HT1080 (cell line): ENCODE results near the gene MAML3. TPM values are rescaled to one million over a fixed set of nuclear protein-coding genes. Genes with fewer than 3 reads are reported as not detected.

ENCODE experiments used
- DNase-seq: peaks from one replicate; pipeline ENCODE4 v3.0.0-alpha.2; 2015; ENCODE audit warnings: low read depth
- total RNA-seq: library from RNA; depleted of rRNA; stranded (reverse); fragments of >200 nt; shearing (Covaris generic); gene quantifications from 2 replicates; pipeline ENCODE4 v1.2.3, GENCODE V29; 2014

Gene MAML3
- total RNA-seq, 1 experiment from 2014 or later = 11.4 TPM

GRCh38 chr4:140127422-140127821 is 26.6 kb downstream of the MAML3 start:
- DNase-seq = no peak

- no peak for DNase-seq
Observed at GRCh38 chr4:140126261-140126660, 27.7 kb downstream of the MAML3 start.

DNA sequence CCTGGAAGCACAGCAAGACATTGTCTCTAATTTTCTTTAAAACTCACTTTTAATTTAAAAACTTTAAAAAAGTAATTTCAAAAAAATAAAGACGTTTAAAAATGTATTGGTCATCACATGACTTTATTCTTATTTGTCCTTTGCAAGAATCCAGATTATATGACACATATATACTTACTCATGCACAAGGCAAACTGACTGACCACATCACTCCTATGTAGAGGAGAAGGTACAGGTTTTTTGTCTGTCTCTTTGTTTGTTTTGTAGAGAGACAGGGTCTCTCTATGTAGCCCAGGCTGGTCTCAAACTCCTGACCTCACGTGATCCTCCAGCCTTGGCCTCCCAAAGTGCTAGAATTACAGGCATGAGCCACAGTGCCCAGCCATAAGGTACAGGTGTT is 28.6 kb downstream of the MAML3 start:
- DNase-seq = peak; percentile 26

- no peak for DNase-seq
Observed at GRCh38 chr4:140123666-140124377, 30.2 kb downstream of the MAML3 start.

- no peak for DNase-seq
Observed at GRCh38 chr4:140122891-140123290, 31.1 kb downstream of the MAML3 start.

DNA sequence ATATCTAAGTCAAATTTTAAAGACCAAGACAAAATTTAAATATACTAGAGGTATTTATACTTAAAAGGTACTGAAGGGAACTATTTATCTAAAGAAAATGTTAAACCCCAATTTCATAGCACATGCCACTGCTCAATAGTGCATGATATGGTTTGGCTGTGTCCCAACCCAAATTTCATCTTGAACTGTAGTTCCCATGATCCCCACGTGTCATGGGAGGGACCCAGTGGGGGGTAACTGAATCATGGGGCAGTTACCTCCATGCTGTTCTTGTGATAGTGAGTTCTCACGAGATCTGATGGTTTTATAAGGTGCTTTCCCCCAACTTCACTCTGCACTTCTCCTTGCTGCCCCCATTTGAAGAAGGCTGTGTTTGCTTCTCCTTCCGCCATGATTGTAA is 32.3 kb downstream of the MAML3 start:
- no peak for DNase-seq

DNA sequence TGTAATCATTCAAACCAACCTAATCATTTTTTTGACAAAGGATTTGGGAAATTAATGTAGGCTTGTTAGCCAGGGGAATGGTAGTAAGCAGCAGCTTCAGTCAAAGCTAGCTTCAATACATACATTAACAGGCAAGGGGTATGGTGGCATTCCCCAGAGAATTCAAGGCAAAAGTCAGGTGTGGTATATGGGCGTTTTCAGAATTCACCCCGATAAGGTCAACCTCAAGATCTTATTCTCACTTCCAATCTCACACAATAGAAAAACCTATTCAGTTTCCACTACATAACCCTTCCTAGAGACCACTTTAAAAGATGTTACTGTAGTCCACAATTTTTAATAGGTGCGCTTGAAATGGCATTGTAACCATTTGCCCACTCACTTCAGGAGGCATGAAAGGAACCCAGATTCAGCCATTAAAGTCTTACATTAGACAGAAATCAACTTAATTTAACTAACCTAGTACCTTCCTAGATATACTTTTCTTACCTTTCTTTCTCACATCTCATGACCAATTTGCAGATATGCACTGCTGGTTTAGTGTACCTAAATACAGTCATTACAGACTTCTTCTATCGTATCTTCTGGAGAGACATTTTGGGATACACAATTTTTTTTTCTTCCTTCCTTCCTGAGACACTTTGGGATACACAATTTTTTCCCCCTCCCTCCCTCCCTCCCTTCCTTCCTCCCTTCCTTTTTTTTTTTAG is 34.9 kb downstream of the MAML3 start:
- DNase-seq = no peak

DNA sequence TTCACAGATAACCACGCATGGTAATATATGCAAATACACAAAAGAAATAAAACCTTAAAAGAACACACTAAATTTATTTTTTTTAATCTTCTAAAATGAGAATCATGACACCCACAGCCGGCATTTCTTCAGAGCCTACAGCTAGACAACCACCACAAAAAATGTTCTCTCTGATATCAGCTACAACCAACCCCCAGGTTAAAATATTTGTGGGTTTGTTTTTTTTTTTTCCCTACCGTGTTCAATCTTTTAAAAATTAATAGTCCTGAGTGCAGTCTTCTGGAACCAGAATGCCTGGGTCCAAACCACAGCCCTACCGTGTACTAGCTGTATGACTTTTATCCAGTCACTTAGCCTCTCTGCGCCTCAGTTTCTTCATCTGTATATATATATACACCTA is 36.0 kb downstream of the MAML3 start:
- no peak for DNase-seq

DNA sequence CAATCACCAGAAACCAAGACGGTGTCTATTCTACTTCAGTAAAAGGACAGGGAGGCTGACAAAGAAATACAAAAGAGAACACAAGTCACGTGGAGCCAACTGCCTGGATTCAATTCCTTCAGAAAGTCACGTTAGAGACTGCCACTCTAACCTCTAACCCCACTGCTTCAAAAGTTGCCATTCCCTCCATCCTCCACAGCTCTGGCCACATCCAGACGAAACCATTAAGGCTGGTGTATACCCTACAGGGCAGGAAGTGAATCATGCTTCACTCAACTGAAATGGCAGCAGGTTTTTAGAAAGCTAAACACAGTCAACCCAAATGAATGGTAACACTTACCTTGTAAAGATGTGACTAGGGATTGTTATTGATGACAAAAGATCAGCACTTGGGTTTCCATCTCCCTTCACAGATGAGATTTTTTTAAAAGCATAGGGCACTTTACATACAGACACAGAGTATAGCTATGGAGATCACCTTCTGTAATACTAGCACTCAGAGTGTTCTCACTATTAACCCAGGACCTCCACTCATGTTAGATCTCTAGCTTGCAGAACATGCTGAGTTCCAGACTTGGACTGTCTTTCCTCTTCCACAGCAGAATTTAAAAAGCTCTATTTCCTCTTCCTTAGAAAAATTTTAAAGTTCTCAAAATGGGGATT is 37.4 kb downstream of the MAML3 start:
- peak; percentile 89 for DNase-seq

DNA sequence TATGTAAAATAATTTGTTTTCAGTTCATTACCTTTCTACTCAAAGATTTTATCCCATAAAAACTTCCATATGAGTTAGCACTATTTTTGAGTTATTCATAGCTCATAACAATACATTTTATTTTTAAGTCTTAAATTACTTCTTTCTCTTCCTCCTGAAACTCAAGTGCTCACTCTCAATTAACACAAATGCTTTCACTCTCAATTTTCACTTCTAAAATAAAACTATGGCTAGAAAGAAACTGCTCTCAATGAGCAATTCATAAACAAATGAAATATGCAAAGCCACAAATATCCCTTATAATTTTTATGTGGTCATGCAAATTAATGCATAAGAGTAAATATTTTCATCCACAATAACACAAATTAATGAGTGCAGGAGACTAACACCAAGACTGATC is 38.8 kb downstream of the MAML3 start:
- DNase-seq = no peak

- no peak for DNase-seq
Observed at GRCh38 chr4:140113653-140114052, 40.3 kb downstream of the MAML3 start.

DNA sequence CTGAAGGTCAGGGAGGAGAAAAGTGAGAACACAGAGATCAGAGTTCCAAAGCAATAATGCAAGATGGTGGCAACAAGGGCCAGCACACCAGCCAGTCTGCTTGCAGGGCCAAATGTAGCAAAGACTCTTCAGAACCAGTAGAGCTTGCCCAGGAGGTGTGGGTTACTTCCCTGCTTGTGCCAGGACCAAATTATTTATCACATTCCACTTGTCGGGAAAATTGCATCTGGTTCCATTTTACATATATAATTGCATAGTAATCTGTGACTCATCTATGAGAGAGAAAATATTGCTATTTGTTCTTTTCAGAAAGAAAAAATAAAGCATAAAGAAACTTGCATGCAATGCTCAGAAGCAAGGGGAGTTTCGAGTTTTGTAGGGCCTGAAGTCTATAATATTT is 41.4 kb downstream of the MAML3 start:
- no peak for DNase-seq

DNA sequence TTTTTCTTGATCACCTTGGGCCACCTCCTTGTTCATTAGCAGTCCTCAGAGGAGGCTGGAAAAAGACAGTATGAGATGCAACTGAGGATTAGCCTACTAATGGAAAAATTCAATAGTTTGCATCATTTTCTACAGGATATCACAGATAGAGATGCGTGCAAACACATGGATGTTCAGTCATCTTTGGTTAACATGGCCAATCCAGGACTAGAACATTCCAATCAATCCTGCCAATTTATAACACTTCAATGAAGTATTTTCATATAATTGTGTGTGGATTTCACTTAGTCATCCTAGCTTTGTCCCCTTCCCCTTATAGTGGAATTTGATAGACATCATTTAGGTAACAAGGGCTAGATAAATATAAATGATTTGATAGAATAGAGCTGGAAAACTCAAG is 42.7 kb downstream of the MAML3 start:
- no peak for DNase-seq

- no peak for DNase-seq
Observed at GRCh38 chr4:140110542-140111215, 43.3 kb downstream of the MAML3 start.

- no peak for DNase-seq
Observed at GRCh38 chr4:140109737-140110136, 44.2 kb downstream of the MAML3 start.

DNA sequence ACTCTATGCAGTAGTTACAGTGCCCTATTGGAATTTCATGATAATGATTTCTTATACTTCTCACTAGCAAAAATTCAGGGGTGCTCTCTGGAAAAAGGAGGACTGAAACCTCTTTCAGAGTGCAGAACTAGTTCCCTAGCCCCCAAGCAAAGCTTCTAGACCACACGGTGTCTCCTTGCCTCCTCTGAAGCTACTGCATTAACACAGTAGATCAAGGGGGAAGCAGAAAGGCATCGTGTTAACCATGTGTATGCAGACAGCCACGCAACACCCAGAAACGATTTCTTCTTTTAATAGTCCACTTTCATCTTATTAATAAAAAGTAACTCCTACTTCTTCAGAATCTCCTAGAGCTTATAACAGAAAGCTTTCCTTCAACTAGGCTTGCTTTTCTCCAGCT is 44.7 kb downstream of the MAML3 start:
- no peak for DNase-seq

DNA sequence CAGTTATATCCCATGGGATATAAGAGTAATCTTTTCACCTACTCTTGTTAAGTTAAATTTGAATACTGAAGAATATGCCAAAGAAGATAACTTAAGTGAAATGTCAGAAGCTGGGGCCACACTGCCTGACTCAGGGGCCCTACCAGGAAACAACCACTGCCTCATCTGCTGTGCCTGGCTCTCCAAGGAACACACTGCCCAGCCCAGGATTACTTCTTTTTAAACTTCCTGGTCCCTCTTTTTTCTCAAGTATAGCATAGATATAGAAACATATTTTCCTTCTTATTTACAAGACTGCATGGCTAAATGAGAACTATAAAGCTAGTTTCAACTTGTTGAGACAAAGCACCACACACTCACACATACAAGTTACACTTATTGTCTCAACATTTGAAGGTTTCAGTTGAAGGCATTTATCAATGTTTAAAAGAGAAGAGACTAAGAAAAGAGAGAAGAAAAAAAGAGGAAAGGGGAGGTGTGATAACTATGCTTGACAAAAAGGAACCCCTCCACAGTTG is 45.2 kb downstream of the MAML3 start:
- DNase-seq = no peak

- DNase-seq = no peak
Observed at GRCh38 chr4:140108243-140108642, 45.7 kb downstream of the MAML3 start.

DNA sequence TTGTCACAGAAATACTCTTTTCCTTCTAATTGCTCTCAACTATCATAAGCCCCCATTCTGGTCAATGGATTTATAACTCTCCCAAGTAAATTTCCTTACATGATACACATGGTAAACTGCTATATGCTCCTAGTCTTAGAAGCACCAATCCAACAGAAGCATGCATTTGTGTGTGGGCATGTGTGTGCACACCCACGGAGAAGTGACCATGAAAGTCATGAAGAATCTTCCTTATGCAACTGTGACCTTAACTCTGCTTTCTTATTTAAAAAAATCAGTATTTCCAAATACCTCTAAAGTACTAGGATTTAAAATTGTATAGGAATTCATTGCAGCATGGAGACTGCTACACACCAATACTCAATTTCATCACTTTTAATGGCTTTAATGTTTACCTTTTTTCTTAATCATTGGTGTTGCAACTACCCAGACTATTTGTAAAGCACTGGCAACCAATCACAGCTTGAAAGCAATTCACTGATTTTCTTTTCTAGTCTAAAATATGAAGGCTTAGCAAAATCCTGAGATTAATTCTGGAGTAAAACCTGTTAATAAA is 47.6 kb downstream of the MAML3 start:
- DNase-seq = no peak

DNA sequence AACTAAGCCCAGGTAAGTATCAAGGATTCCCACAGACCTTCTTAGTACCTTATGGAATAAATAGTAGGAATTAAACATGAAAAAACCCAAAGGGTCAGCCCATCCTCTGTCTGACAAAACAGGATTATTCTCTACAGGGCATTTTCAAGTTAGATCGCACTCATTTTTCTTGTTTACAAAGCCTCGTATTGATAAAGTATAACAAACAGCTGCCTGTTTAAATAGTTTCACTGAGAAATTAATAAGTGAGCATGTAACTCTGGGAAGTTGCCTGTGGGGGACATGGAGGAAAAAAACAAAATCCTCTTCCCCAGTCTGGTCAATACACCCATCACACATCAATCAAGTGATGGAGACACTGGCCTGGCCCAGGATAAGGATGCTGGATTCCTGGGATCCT is 48.5 kb downstream of the MAML3 start:
- no peak for DNase-seq

- peak; percentile 97 for DNase-seq
Observed at GRCh38 chr4:140103676-140104075, 50.3 kb downstream of the MAML3 start.
